SK-N-SH (cell line): ENCODE results near the gene ATP2A1. TPM values are rescaled to one million over a fixed set of nuclear protein-coding genes. Genes with fewer than 3 reads are reported as not detected.

ENCODE experiments used
- CHD2 ChIP-seq: fragments of 150-350 bp; IDR thresholded peaks from 2 replicates; pipeline ENCODE4 v1.6.1; 2018; ENCODE audit warnings: low read length; ENCODE audit not compliant: partially characterized antibody
- CTCF ChIP-seq: fragments of 200-600 bp; sonication (generic); IDR thresholded peaks from 2 replicates; pipeline ENCODE4 v1.6.1; 2017; ENCODE audit warnings: antibody characterized with exemption, mild to moderate bottlenecking, moderate library complexity
- ELF1 ChIP-seq: IDR thresholded peaks from 2 replicates; pipeline ENCODE4 v1.4.0; 2012
- EP300 ChIP-seq, 2 experiments: IDR thresholded peaks; 2 replicates each; pipeline versions ENCODE4 v1.4.0 to v1.6.1; 2012; ENCODE audit warnings: borderline replicate concordance in 1 of 2, low read depth in 1 of 2, low read length in 1 of 2
- EZH2phosphoT487 ChIP-seq: fragments of 200-600 bp; sonication (generic); IDR thresholded peaks from 2 replicates; pipeline ENCODE4 v1.6.1; 2017; ENCODE audit warnings: low read depth, mixed run types, mild to moderate bottlenecking, antibody characterized with exemption, moderate library complexity, borderline replicate concordance
- FOXJ3 ChIP-seq: sonication (generic); formaldehyde crosslinking; IDR thresholded peaks from 2 replicates; pipeline ENCODE4 v1.5.1; 2020; ENCODE audit warnings: mild to moderate bottlenecking, missing genetic modification reagents
- GABPA ChIP-seq: IDR thresholded peaks from 2 replicates; pipeline ENCODE4 v1.4.0; 2012; ENCODE audit warnings: low read depth, mild to moderate bottlenecking
- GATA2 ChIP-seq: sonication (generic); formaldehyde crosslinking; IDR thresholded peaks from 2 replicates; pipeline ENCODE4 v1.5.0; 2020; ENCODE audit warnings: mild to moderate bottlenecking, missing genetic modification reagents
- JUND ChIP-seq: IDR thresholded peaks from 2 replicates; pipeline ENCODE4 v1.4.0; 2012
- MAX ChIP-seq: IDR thresholded peaks from 2 replicates; pipeline ENCODE4 v1.4.0; 2012; ENCODE audit warnings: low read depth
- MEF2A ChIP-seq: IDR thresholded peaks from 2 replicates; pipeline ENCODE4 v1.4.0; 2012; ENCODE audit warnings: low read depth, borderline replicate concordance
- MXI1 ChIP-seq: IDR thresholded peaks from 2 replicates; pipeline ENCODE4 v1.6.1; 2012; ENCODE audit warnings: mild to moderate bottlenecking, low read depth, low read length, improper control_type of control experiment
- NFIC ChIP-seq: IDR thresholded peaks from 2 replicates; pipeline ENCODE4 v1.4.0; 2012; ENCODE audit warnings: borderline replicate concordance
- PBX3 ChIP-seq: IDR thresholded peaks from 2 replicates; pipeline ENCODE4; 2012
- POLR2AphosphoS5 ChIP-seq: IDR thresholded peaks from 2 replicates; pipeline ENCODE4 v1.6.1; 2012; ENCODE audit warnings: low read depth, low read length
- RAD21 ChIP-seq: IDR thresholded peaks from 2 replicates; pipeline ENCODE4 v1.6.1; 2012; ENCODE audit warnings: mild to moderate bottlenecking, low read length
- RFX5 ChIP-seq: IDR thresholded peaks from 2 replicates; pipeline ENCODE4 v1.6.1; 2012; ENCODE audit warnings: mild to moderate bottlenecking, improper control_type of control experiment, low read length
- RXRA ChIP-seq: IDR thresholded peaks from 2 replicates; pipeline ENCODE4 v1.4.0; 2012; ENCODE audit warnings: low read depth, mild to moderate bottlenecking, borderline replicate concordance
- SIN3A ChIP-seq: IDR thresholded peaks from 2 replicates; pipeline ENCODE4 v1.6.1; 2012; ENCODE audit warnings: low read depth, mild to moderate bottlenecking, low read length, moderate library complexity, borderline replicate concordance
- TAF1 ChIP-seq: IDR thresholded peaks from 2 replicates; pipeline ENCODE4 v1.6.1; 2012; ENCODE audit warnings: low read depth, mild to moderate bottlenecking, low read length, moderate library complexity, borderline replicate concordance
- TCF12 ChIP-seq: IDR thresholded peaks from 2 replicates; pipeline ENCODE4 v1.4.0; 2012
- TEAD4 ChIP-seq: IDR thresholded peaks from 2 replicates; pipeline ENCODE4 v1.4.0; 2012; ENCODE audit warnings: mild to moderate bottlenecking, borderline replicate concordance; ENCODE audit not compliant: insufficient read depth
- USF1 ChIP-seq: IDR thresholded peaks from 2 replicates; pipeline ENCODE4 v1.4.0; 2012; ENCODE audit warnings: low read depth, borderline replicate concordance
- YY1 ChIP-seq: IDR thresholded peaks from 2 replicates; pipeline ENCODE4 v1.4.0; 2012; ENCODE audit warnings: low read depth, mild to moderate bottlenecking
- polyA plus RNA-seq, 3 experiments: library from polyadenylated mRNA; depleted of rRNA; stranded (reverse); fragments of >200 nt; gene quantifications; 2 replicates each; pipeline ENCODE4 v1.2.3, GENCODE V29; 2012
- TF ChIP-seq, protein P1 (sequence below): fragments of 150-350 bp; IDR thresholded peaks from 2 replicates; pipeline ENCODE4 v1.6.1; 2016; ENCODE audit warnings: mild to moderate bottlenecking, low read depth, low read length
- TF ChIP-seq, protein P2 (sequence below): IDR thresholded peaks from 2 replicates; pipeline ENCODE4 v1.4.0; 2012; ENCODE audit warnings: low read depth, borderline replicate concordance

ATP2A1 gene
- polyA plus RNA-seq, 1 of the 3 experiments (the other 2 are of a cell fraction), result 3.0 TPM

DNA sequence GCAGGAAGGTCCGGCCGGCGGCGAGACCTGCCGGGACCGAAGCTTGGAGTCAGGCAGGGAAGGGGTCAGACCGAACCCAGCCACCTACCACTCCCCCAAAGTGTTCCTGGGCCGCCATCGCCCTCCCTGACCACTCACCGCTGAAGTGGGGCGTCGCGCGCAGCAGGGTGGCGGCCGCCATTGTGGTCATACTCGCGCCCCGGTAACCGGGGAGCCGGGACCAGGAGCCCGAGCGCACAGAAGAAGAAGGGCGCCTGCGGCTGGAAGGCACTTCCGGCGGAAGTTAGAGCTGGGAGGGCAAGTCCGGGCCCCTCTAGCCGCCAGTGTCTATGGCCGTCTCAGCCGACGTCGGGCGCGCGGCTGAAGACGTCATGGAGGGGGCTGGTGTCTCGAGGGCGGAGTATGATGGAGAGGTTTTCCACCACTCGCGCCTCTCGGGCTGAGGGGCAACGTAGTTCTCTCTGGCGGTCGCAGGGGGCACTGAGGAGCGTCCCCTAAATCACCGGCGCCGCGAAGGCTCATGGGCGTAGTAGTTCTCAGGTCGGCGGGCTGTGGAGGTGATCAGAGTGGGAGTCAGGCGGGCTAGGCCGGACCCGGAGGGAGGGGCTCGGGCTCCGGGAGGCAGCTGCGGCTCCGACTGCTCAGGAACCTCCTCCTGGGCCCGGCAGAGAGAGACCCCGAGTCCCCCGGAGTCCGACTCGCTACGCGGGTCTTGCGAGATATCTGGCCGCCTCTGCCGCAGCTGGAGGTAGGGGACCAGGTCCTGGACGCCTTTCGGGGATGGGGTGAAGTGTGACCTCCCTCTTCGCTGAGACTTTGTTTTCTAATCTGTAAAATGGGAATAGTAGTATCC, 32.0 kb upstream of the ATP2A1 start, which contains the start of gene TUFM (continued):
- TF ChIP-seq MAX (peak; percentile 82), JUND (no peak), NFIC (no peak), EP300 (IDR thresholded peaks at IDR 0.05; ENCODE audit: borderline replicate concordance in 1 of 2, low read depth in 1 of 2, low read length in 1 of 2) (peak in 1 of 2 experiments; percentile 33; a peak in 2 of 4 replicates), FOXJ3 (CRISPR knock-in tag) (peak; percentile 78; the same call in 1 of the 2 replicates), MXI1 (peak; percentile 69), CTCF (peak; percentile 63), TEAD4 (no peak), EZH2phosphoT487 (no peak), GATA2 (no peak), ELF1 (peak; percentile 86), SIN3A (peak; percentile 82; the same call in 1 of the 2 replicates), MEF2A (no peak), YY1 (peak; percentile 88), POLR2AphosphoS5 (peak; percentile 88), TAF1 (peak; percentile 88), USF1 (0 out of 2 replicates have a peak, but pooled peaks have one; percentile 4), RAD21 (peak; percentile 37), RFX5 (peak; percentile 42; the same call in 1 of the 2 replicates), PBX3 (peak; percentile 80), CHD2 (peak; percentile 77), TCF12 (peak; percentile 39; the same call in 1 of the 2 replicates), RXRA (no peak), GABPA (peak; percentile 98)
- TF ChIP-seq, protein P1, sequence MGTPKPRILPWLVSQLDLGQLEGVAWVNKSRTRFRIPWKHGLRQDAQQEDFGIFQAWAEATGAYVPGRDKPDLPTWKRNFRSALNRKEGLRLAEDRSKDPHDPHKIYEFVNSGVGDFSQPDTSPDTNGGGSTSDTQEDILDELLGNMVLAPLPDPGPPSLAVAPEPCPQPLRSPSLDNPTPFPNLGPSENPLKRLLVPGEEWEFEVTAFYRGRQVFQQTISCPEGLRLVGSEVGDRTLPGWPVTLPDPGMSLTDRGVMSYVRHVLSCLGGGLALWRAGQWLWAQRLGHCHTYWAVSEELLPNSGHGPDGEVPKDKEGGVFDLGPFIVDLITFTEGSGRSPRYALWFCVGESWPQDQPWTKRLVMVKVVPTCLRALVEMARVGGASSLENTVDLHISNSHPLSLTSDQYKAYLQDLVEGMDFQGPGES, result no peak
- TF ChIP-seq, protein P2, sequence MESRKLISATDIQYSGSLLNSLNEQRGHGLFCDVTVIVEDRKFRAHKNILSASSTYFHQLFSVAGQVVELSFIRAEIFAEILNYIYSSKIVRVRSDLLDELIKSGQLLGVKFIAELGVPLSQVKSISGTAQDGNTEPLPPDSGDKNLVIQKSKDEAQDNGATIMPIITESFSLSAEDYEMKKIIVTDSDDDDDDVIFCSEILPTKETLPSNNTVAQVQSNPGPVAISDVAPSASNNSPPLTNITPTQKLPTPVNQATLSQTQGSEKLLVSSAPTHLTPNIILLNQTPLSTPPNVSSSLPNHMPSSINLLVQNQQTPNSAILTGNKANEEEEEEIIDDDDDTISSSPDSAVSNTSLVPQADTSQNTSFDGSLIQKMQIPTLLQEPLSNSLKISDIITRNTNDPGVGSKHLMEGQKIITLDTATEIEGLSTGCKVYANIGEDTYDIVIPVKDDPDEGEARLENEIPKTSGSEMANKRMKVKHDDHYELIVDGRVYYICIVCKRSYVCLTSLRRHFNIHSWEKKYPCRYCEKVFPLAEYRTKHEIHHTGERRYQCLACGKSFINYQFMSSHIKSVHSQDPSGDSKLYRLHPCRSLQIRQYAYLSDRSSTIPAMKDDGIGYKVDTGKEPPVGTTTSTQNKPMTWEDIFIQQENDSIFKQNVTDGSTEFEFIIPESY, result no peak
